SK-N-MC (cell line): ENCODE measurements around the gene PRR36.

ENCODE experiments used
- EZH2 ChIP-seq: fragments of 200-600 bp; sonication (generic); IDR thresholded peaks from one replicate; pipeline ENCODE4 v1.6.1; 2017; ENCODE audit warnings: antibody characterized with exemption
- FOXP2 ChIP-seq: optimal IDR thresholded peaks from 2 replicates; pipeline ENCODE3; 2011; ENCODE audit warnings: mild to moderate bottlenecking, moderate library complexity; ENCODE audit not compliant: insufficient read depth; ENCODE audit errors: extremely low read length, control extremely low read depth
- POLR2AphosphoS5 ChIP-seq: IDR thresholded peaks from 2 replicates; pipeline ENCODE4 v1.6.1; 2012; ENCODE audit warnings: mild to moderate bottlenecking, low read depth, low read length, borderline replicate concordance

- TF ChIP-seq POLR2AphosphoS5 (no peak), EZH2 (no peak), FOXP2 (no peak)
Measured at GRCh38 chr19:7833225-7834099, 40.7 kb downstream of the PRR36 start.
